H9 (cell line): Measurements from ENCODE around the gene PHACTR4. TPM values are rescaled to one million over a fixed set of nuclear protein-coding genes. Genes with fewer than 3 reads are reported as not detected.
A peak's percentile ranks its signal among the peaks of the same experiment; 100 is the strongest.

Source experiments
- DNase-seq: peaks from one replicate; pipeline ENCODE4 v3.0.0-alpha.2; 2017
- H2AFZ ChIP-seq: one replicate; pipeline ENCODE4 v1.6.1; 2013; ENCODE audit warnings: mild to moderate bottlenecking, low read length, control low read depth, moderate library complexity
- H2AK5ac ChIP-seq: 2 replicates; pipeline ENCODE4 v1.6.1; 2013; ENCODE audit warnings: low read length, control low read depth, mixed read lengths; ENCODE audit not compliant: insufficient read length
- H2BK120ac ChIP-seq: one replicate; pipeline ENCODE4 v1.6.1; 2013; ENCODE audit warnings: low read depth, mild to moderate bottlenecking, low read length, control low read depth, inconsistent platforms; ENCODE audit not compliant: poor library complexity, severe bottlenecking
- H2BK12ac ChIP-seq: 2 replicates; pipeline ENCODE4 v1.6.1; 2013; ENCODE audit warnings: low read length, control low read depth, mixed read lengths, low read depth; ENCODE audit not compliant: insufficient read length
- H2BK15ac ChIP-seq: 2 replicates; pipeline ENCODE4 v1.6.1; 2013; ENCODE audit warnings: low read depth, low read length, control low read depth
- H2BK20ac ChIP-seq: one replicate; pipeline ENCODE4 v1.6.1; 2013; ENCODE audit warnings: low read depth, mild to moderate bottlenecking, low read length, control low read depth, inconsistent platforms; ENCODE audit not compliant: poor library complexity, severe bottlenecking
- H2BK5ac ChIP-seq: 2 replicates; pipeline ENCODE4 v1.6.1; 2013; ENCODE audit warnings: low read length, control low read depth, mixed read lengths; ENCODE audit not compliant: insufficient read length
- H3K14ac ChIP-seq: 2 replicates; pipeline ENCODE4 v1.6.1; 2013; ENCODE audit warnings: low read length, control low read depth; ENCODE audit not compliant: insufficient read depth
- H3K18ac ChIP-seq: 2 replicates; pipeline ENCODE4 v1.6.1; 2013; ENCODE audit warnings: low read depth, mild to moderate bottlenecking, mixed read lengths, low read length, control low read depth; ENCODE audit not compliant: insufficient read length
- H3K23ac ChIP-seq: 2 replicates; pipeline ENCODE4 v1.6.1; 2013; ENCODE audit warnings: low read length, control low read depth, mixed read lengths, low read depth; ENCODE audit not compliant: insufficient read length
- H3K23me2 ChIP-seq: 2 replicates; pipeline ENCODE4 v1.6.1; 2013; ENCODE audit warnings: low read depth, mild to moderate bottlenecking, mixed read lengths, low read length, control low read depth; ENCODE audit not compliant: insufficient read length, poor library complexity, severe bottlenecking
- H3K27ac ChIP-seq: 2 replicates; pipeline ENCODE4 v1.5.1; 2013; ENCODE audit warnings: low read length, control low read depth, mixed read lengths, low read depth; ENCODE audit not compliant: insufficient read length
- H3K27me3 ChIP-seq: 2 replicates; pipeline ENCODE4 v1.6.1; 2013; ENCODE audit warnings: low read length, control low read depth, inconsistent platforms; ENCODE audit not compliant: insufficient read depth
- H3K4ac ChIP-seq: 2 replicates; pipeline ENCODE4 v1.6.1; 2013; ENCODE audit warnings: low read depth, mild to moderate bottlenecking, control low read depth, inconsistent platforms, low read length, moderate library complexity
- H3K4me1 ChIP-seq: 2 replicates; pipeline ENCODE4 v1.6.1; 2013; ENCODE audit warnings: low read length, control low read depth, inconsistent platforms; ENCODE audit not compliant: insufficient read depth
- H3K4me2 ChIP-seq: 2 replicates; pipeline ENCODE4 v1.6.1; 2013; ENCODE audit warnings: low read length, control low read depth, mixed read lengths; ENCODE audit not compliant: insufficient read length, insufficient read depth
- H3K56ac ChIP-seq: 2 replicates; pipeline ENCODE4 v1.6.1; 2013; ENCODE audit warnings: low read depth, mild to moderate bottlenecking, mixed read lengths, low read length, control low read depth; ENCODE audit not compliant: insufficient read length
- H3K79me1 ChIP-seq: 2 replicates; pipeline ENCODE4 v1.6.1; 2013; ENCODE audit warnings: low read depth, mild to moderate bottlenecking, moderate library complexity, low read length, control low read depth, inconsistent platforms; ENCODE audit not compliant: insufficient read depth, poor library complexity, severe bottlenecking
- H3K79me2 ChIP-seq: 2 replicates; pipeline ENCODE4 v1.6.1; 2013; ENCODE audit warnings: low read length, control low read depth, inconsistent platforms; ENCODE audit not compliant: insufficient read depth
- H3K9ac ChIP-seq: 2 replicates; pipeline ENCODE4 v1.6.1; 2013; ENCODE audit warnings: low read length, control low read depth, mixed read lengths; ENCODE audit not compliant: insufficient read length; ENCODE audit errors: extremely low read depth
- H3K9me3 ChIP-seq: one replicate; pipeline ENCODE4 v1.6.1; 2013; ENCODE audit warnings: low read depth, low read length, inconsistent platforms; ENCODE audit not compliant: control insufficient read depth
- H3T11ph ChIP-seq: one replicate; pipeline ENCODE4 v1.6.1; 2013; ENCODE audit warnings: mild to moderate bottlenecking, low read length, control low read depth, inconsistent platforms
- H4K20me1 ChIP-seq: one replicate; pipeline ENCODE4 v1.6.1; 2013; ENCODE audit not compliant: control insufficient read depth, insufficient read length, insufficient read depth
- H4K5ac ChIP-seq: 2 replicates; pipeline ENCODE4 v1.6.1; 2013; ENCODE audit warnings: low read depth, mild to moderate bottlenecking, mixed read lengths, low read length, control low read depth; ENCODE audit not compliant: insufficient read length
- H4K8ac ChIP-seq: replicated peaks from 2 replicates; pipeline ENCODE4 v1.6.1; 2013; ENCODE audit warnings: low read length, control low read depth, mixed read lengths, low read depth; ENCODE audit not compliant: insufficient read length
- H4K91ac ChIP-seq: 2 replicates; pipeline ENCODE4 v1.6.1; 2013; ENCODE audit warnings: low read depth, mild to moderate bottlenecking, moderate library complexity, mixed read lengths, low read length, control low read depth; ENCODE audit not compliant: insufficient read length
- H3K27ac Mint-ChIP-seq, 3 experiments: 2 replicates in 2 of 3; 3 replicates in 1 of 3; pipeline ENCODE4 v1.8.0; 2020 to 2021; ENCODE audit warnings: mixed read lengths in 3 of 3, mild to moderate bottlenecking in 1 of 3, moderate library complexity in 1 of 3
- H3K27me3 Mint-ChIP-seq: 2 replicates; pipeline ENCODE4 v1.8.0; 2021; ENCODE audit warnings: low read depth, mild to moderate bottlenecking, moderate library complexity, mixed read lengths
- H3K36me3 Mint-ChIP-seq, 3 experiments: 2 replicates in 2 of 3; 3 replicates in 1 of 3; pipeline ENCODE4 v1.8.0; 2020 to 2021; ENCODE audit warnings: low read depth in 3 of 3, mixed read lengths in 3 of 3; ENCODE audit not compliant: insufficient read depth in 1 of 3
- H3K4me1 Mint-ChIP-seq, 2 experiments: 2 replicates each; pipeline ENCODE4 v1.8.0; 2020; ENCODE audit warnings: mixed read lengths in 2 of 2
- H3K4me3 Mint-ChIP-seq, 2 experiments: 2 replicates in 1 of 2; 3 replicates in 1 of 2; pipeline ENCODE4 v1.8.0; 2020 to 2021; ENCODE audit warnings: mild to moderate bottlenecking in 2 of 2, mixed read lengths in 2 of 2, moderate library complexity in 1 of 2
- H3K9me3 Mint-ChIP-seq, 2 experiments: 2 replicates in 1 of 2; 3 replicates in 1 of 2; pipeline ENCODE4 v1.8.0; 2020; ENCODE audit warnings: mild to moderate bottlenecking in 2 of 2, mixed read lengths in 2 of 2, moderate library complexity in 1 of 2
- WGBS: extraction: QIAGEN DNeasy Blood & Tissue Kit; methylation state at CpG from one replicate; pipeline ENCODE4 v1.1.7; 2013; ENCODE audit warnings: missing lambda C conversion rate, low lambda C conversion rate, mixed read lengths; ENCODE audit not compliant: insufficient read length; ENCODE audit errors: extremely low coverage; 5-methylcytosine and 5-hydroxymethylcytosine counted together
- total RNA-seq: library from RNA; stranded (reverse); gene quantifications from 2 replicates; pipeline ENCODE4 v1.2.1, GENCODE V29; 2021
- TF ChIP-seq, protein P1 (sequence below): fragments of 200-600 bp; sonication (generic); conservative IDR thresholded peaks from 3 replicates; pipeline ENCODE4 v1.8.0; 2021; ENCODE audit warnings: antibody characterized with exemption, mild to moderate bottlenecking

The PHACTR4 gene
- total RNA-seq, 1 experiment from 2014 or later, result 54.0 TPM

- no peak overlapping the region for H3K14ac ChIP-seq
- Mint-ChIP-seq H3K36me3 (peaks cover 0 to 5% (median 0%) of the 10 kb centered on the region in 3 experiments; a peak in 1 of 7 replicates), H3K27me3 (no peaks in the 10 kb centered on the region), H3K27ac (0 out of 7 replicates have a peak overlapping the region, but pooled peaks of 1 of the 3 experiments have one; percentile 44), H3K9me3 (no peaks in the 10 kb centered on the region), H3K4me1 (peaks cover 20 to 26% of the 10 kb centered on the region in 2 experiments), H3K4me3 (no peak overlapping the region)
- H3K9me3 ChIP-seq, result no peaks in the 10 kb centered on the region
- TF ChIP-seq, protein P1, sequence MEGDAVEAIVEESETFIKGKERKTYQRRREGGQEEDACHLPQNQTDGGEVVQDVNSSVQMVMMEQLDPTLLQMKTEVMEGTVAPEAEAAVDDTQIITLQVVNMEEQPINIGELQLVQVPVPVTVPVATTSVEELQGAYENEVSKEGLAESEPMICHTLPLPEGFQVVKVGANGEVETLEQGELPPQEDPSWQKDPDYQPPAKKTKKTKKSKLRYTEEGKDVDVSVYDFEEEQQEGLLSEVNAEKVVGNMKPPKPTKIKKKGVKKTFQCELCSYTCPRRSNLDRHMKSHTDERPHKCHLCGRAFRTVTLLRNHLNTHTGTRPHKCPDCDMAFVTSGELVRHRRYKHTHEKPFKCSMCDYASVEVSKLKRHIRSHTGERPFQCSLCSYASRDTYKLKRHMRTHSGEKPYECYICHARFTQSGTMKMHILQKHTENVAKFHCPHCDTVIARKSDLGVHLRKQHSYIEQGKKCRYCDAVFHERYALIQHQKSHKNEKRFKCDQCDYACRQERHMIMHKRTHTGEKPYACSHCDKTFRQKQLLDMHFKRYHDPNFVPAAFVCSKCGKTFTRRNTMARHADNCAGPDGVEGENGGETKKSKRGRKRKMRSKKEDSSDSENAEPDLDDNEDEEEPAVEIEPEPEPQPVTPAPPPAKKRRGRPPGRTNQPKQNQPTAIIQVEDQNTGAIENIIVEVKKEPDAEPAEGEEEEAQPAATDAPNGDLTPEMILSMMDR, result no peak
- H3K23me2 ChIP-seq, result no peaks in the 10 kb centered on the region
- no peak overlapping the region for H2AK5ac ChIP-seq
- H4K5ac ChIP-seq, result no peak overlapping the region
- H3K27ac ChIP-seq, result no peak overlapping the region
- peaks cover 1% of the 10 kb centered on the region; the same call in 1 of the 2 replicates for H3K79me2 ChIP-seq
- no peak for DNase-seq
- H3K4me2 ChIP-seq, result no peak overlapping the region
- H3K23ac ChIP-seq, result no peak overlapping the region
- H2AFZ ChIP-seq, result no peak overlapping the region
- H4K20me1 ChIP-seq, result no peaks in the 10 kb centered on the region
- no peak overlapping the region for H3K9ac ChIP-seq
- no peak overlapping the region for H2BK12ac ChIP-seq
- H4K8ac ChIP-seq, result no peak overlapping the region
- no peak overlapping the region for H3K4ac ChIP-seq
- no peak overlapping the region for H2BK15ac ChIP-seq
- no peak overlapping the region for H2BK120ac ChIP-seq
- no peak overlapping the region for H2BK5ac ChIP-seq
- no peak overlapping the region for H4K91ac ChIP-seq
- no peak overlapping the region for H3T11ph ChIP-seq
- H3K79me1 ChIP-seq, result peaks cover 3% of the 10 kb centered on the region
- WGBS, result no CpG with 5 or more reads among the region's 4 CpGs
- H2BK20ac ChIP-seq, result no peak overlapping the region
- H3K56ac ChIP-seq, result no peak overlapping the region
- peaks cover 2% of the 10 kb centered on the region; the same call in 1 of the 2 replicates for H3K4me1 ChIP-seq
- H3K18ac ChIP-seq, result no peak overlapping the region
- H3K27me3 ChIP-seq, result no peaks in the 10 kb centered on the region
Measured at GRCh38 chr1:28417926-28418637, 48.5 kb downstream of the PHACTR4 start.
